ENCODE results near the gene NLRP6. TPM values are rescaled to one million over a fixed set of nuclear protein-coding genes. Genes with fewer than 3 reads are reported as not detected.
"Not testable (repeated sequence)": the region's sequence is repeated elsewhere in the genome, so short reads cannot be mapped to it uniquely, and the experiment has no call there.

The NLRP6 gene
- total RNA-seq, 4 donors from 2014 or later: 1.8 to 2.1 TPM; not detected in 2

GRCh38 chr11:267491-267994, 10.7 kb upstream of the NLRP6 start:
- H3K4me1 ChIP-seq: peaks cover 0 to 22% (median 18%) of the 10 kb centered on the region in 4 donors
- TF ChIP-seq POLR2AphosphoS5 (IDR thresholded peaks at IDR 0.05) (peak in 2 of 3 donors; percentile 56 to 58), EP300 (IDR thresholded peaks at IDR 0.05; ENCODE audit: low read depth) (no peak), POLR2A (IDR thresholded peaks at IDR 0.05) (peak; percentile 52)
- in situ Hi-C loops (cut with MboI; ENCODE audit: low pct_ligation_motif_present in 1 of 4, low pct_unique_long_range_greater_than_20kb in 1 of 4, low sequenced_read_pairs in 3 of 4): no loop called here
- peak overlapping the region; percentile 79 to 86 (median 84) for H3K27ac ChIP-seq
- H3K4me3 ChIP-seq: peak overlapping the region; percentile 16 to 38 (median 23)
- 33 to 41% methylated on average over 3 to 18 of the region's 18 CpGs for WGBS, 2 donors (ENCODE audit: low coverage in 1 of 2)
- intact Hi-C loops (cut with DNase I; ENCODE audit: low total_unique reads): no loop called here
- no peaks in the 10 kb centered on the region for H3K9me3 ChIP-seq
- DNase-seq: peak; percentile 75
- peaks cover 7% of the 10 kb centered on the region for H3K27me3 ChIP-seq
- no peaks in the 10 kb centered on the region for H3K36me3 ChIP-seq

GRCh38 chr11:268716-269145, 9.5 kb upstream of the NLRP6 start:
- H3K36me3 ChIP-seq; H3K9me3 ChIP-seq; H3K27me3 ChIP-seq; in situ Hi-C loops (cut with MboI; ENCODE audit: low pct_ligation_motif_present in 1 of 4, low pct_unique_long_range_greater_than_20kb in 1 of 4, low sequenced_read_pairs in 3 of 4): not testable (repeated sequence)
- H3K4me3 ChIP-seq: peak overlapping the region in 1 of 4 donors; percentile 38
- peak; percentile 81 for DNase-seq
- H3K27ac ChIP-seq: peak overlapping the region; percentile 79 to 86 (median 84)
- 22 to 28% methylated on average over 14 to 16 of the region's 16 CpGs for WGBS, 2 donors (ENCODE audit: low coverage in 1 of 2)
- H3K4me1 ChIP-seq: peaks cover 0 to 22% (median 18%) of the 10 kb centered on the region in 4 donors
- intact Hi-C loops (cut with DNase I; ENCODE audit: low total_unique reads): loop anchor here (1.0 kb wide), 1 partner anchor 111 kb away; no protein-coding TSS in a partner anchor
- TF ChIP-seq POLR2AphosphoS5 (IDR thresholded peaks at IDR 0.05): peak in 2 of 3 donors; percentile 40 to 53

GRCh38 chr11:269146-269890, 8.9 kb upstream of the NLRP6 start:
- peak overlapping the region; percentile 79 to 86 (median 84) for H3K27ac ChIP-seq
- no peaks in the 10 kb centered on the region for H3K9me3 ChIP-seq
- no peaks in the 10 kb centered on the region for H3K36me3 ChIP-seq
- 50 to 55% methylated on average over 21 of the region's 21 CpGs for WGBS, 2 donors (ENCODE audit: low coverage in 1 of 2)
- intact Hi-C loops (cut with DNase I; ENCODE audit: low total_unique reads) (no loop called here), in situ Hi-C loops (cut with MboI; ENCODE audit: low pct_ligation_motif_present in 1 of 4, low pct_unique_long_range_greater_than_20kb in 1 of 4, low sequenced_read_pairs in 3 of 4) (no loop called here)
- H3K27me3 ChIP-seq: peaks cover 7% of the 10 kb centered on the region
- peak overlapping the region in 1 of 4 donors; percentile 38 for H3K4me3 ChIP-seq
- no peak for DNase-seq
- H3K4me1 ChIP-seq: peaks cover 0 to 22% (median 18%) of the 10 kb centered on the region in 4 donors
- TF ChIP-seq POLR2AphosphoS5 (IDR thresholded peaks at IDR 0.05): peak; percentile 25 to 72 (median 47)
- peak in 3 of 5 experiments; percentile 8 to 50 (median 40) for TF ChIP-seq CTCF (IDR thresholded peaks at IDR 0.05)
- peak; percentile 46 for TF ChIP-seq POLR2A (IDR thresholded peaks at IDR 0.05)
- peak; percentile 76 for TF ChIP-seq EP300 (IDR thresholded peaks at IDR 0.05; ENCODE audit: low read depth)

- Histone ChIP-seq H3K4me3 (no peak overlapping the region), H3K4me1 (peaks cover 0 to 22% (median 18%) of the 10 kb centered on the region in 4 donors), H3K27ac (peak overlapping the region; percentile 79 to 86 (median 84)), H3K36me3 (no peaks in the 10 kb centered on the region), H3K9me3 (no peaks in the 10 kb centered on the region), H3K27me3 (peaks cover 7% of the 10 kb centered on the region)
- intact Hi-C loops (cut with DNase I; ENCODE audit: low total_unique reads) (no loop called here), in situ Hi-C loops (cut with MboI; ENCODE audit: low pct_ligation_motif_present in 1 of 4, low pct_unique_long_range_greater_than_20kb in 1 of 4, low sequenced_read_pairs in 3 of 4) (no loop called here)
- DNase-seq: no peak
- TF ChIP-seq POLR2A (IDR thresholded peaks at IDR 0.05): no peak
- no peak for TF ChIP-seq EP300 (IDR thresholded peaks at IDR 0.05; ENCODE audit: low read depth)
- no peak for TF ChIP-seq POLR2AphosphoS5 (IDR thresholded peaks at IDR 0.05)
- no peak for TF ChIP-seq CTCF (IDR thresholded peaks at IDR 0.05)
- 83 to 100% methylated on average over 2 to 18 of the region's 18 CpGs for WGBS, 2 donors (ENCODE audit: low coverage in 1 of 2)
Measured at GRCh38 chr11:270451-271318, 7.5 kb upstream of the NLRP6 start.

Data from transverse colon (tissue), 4 donors.